ENCODE measurements around the gene AARS1.
"Not testable (repeated sequence)": the region's sequence is repeated elsewhere in the genome, so short reads cannot be mapped to it uniquely, and the experiment has no call there.

Gene AARS1

GRCh38 chr16:70226024-70226423, 63.3 kb downstream of the AARS1 start:
- H3K9me3 ChIP-seq (ENCODE audit: control insufficient read depth in 5 of 5, low read length in 5 of 5); H3K4me3 ChIP-seq (ENCODE audit: low read depth in 1 of 5, low read length in 5 of 5); H3K9ac ChIP-seq (ENCODE audit: low read length in 5 of 5); H3K36me3 ChIP-seq (ENCODE audit: control insufficient read depth in 5 of 5, insufficient read depth in 5 of 5, low read length in 5 of 5); H3K27me3 ChIP-seq (ENCODE audit: control insufficient read depth in 5 of 5, insufficient read depth in 4 of 5, low read length in 5 of 5); H3K27ac ChIP-seq (ENCODE audit: low read depth, low read length); H3K4me1 ChIP-seq (ENCODE audit: control insufficient read depth in 5 of 5, insufficient read depth in 5 of 5, low read length in 5 of 5): not testable (repeated sequence)

GRCh38 chr16:70225430-70225829, 63.9 kb downstream of the AARS1 start:
- H3K9ac ChIP-seq (ENCODE audit: low read length in 5 of 5); H3K4me1 ChIP-seq (ENCODE audit: control insufficient read depth in 5 of 5, insufficient read depth in 5 of 5, low read length in 5 of 5); H3K9me3 ChIP-seq (ENCODE audit: control insufficient read depth in 5 of 5, low read length in 5 of 5); H3K4me3 ChIP-seq (ENCODE audit: low read depth in 1 of 5, low read length in 5 of 5); H3K27ac ChIP-seq (ENCODE audit: low read depth, low read length); H3K27me3 ChIP-seq (ENCODE audit: control insufficient read depth in 5 of 5, insufficient read depth in 4 of 5, low read length in 5 of 5); H3K36me3 ChIP-seq (ENCODE audit: control insufficient read depth in 5 of 5, insufficient read depth in 5 of 5, low read length in 5 of 5): not testable (repeated sequence)

- H3K27ac ChIP-seq (ENCODE audit: low read depth, low read length); H3K4me3 ChIP-seq (ENCODE audit: low read depth in 1 of 5, low read length in 5 of 5); H3K4me1 ChIP-seq (ENCODE audit: control insufficient read depth in 5 of 5, insufficient read depth in 5 of 5, low read length in 5 of 5); H3K9me3 ChIP-seq (ENCODE audit: control insufficient read depth in 5 of 5, low read length in 5 of 5); H3K27me3 ChIP-seq (ENCODE audit: control insufficient read depth in 5 of 5, insufficient read depth in 4 of 5, low read length in 5 of 5); H3K9ac ChIP-seq (ENCODE audit: low read length in 5 of 5): not testable (repeated sequence)
- peaks cover 4 to 10% (median 6%) of the 10 kb centered on the region in 5 donors for H3K36me3 ChIP-seq (ENCODE audit: control insufficient read depth in 5 of 5, insufficient read depth in 5 of 5, low read length in 5 of 5)
Measured at GRCh38 chr16:70224645-70225044, 64.7 kb downstream of the AARS1 start.

- peaks cover 4 to 11% (median 6%) of the 10 kb centered on the region in 5 donors for H3K36me3 ChIP-seq (ENCODE audit: control insufficient read depth in 5 of 5, insufficient read depth in 5 of 5, low read length in 5 of 5)
- H3K9ac ChIP-seq (ENCODE audit: low read length in 5 of 5) = not testable (repeated sequence)
Measured at GRCh38 chr16:70223971-70224513, 65.3 kb downstream of the AARS1 start.

GRCh38 chr16:70223216-70223615, 66.1 kb downstream of the AARS1 start:
- H3K4me3 ChIP-seq (ENCODE audit: low read depth in 1 of 5, low read length in 5 of 5); H3K9ac ChIP-seq (ENCODE audit: low read length in 5 of 5); H3K27ac ChIP-seq (ENCODE audit: low read depth, low read length); H3K27me3 ChIP-seq (ENCODE audit: control insufficient read depth in 5 of 5, insufficient read depth in 4 of 5, low read length in 5 of 5); H3K36me3 ChIP-seq (ENCODE audit: control insufficient read depth in 5 of 5, insufficient read depth in 5 of 5, low read length in 5 of 5); H3K4me1 ChIP-seq (ENCODE audit: control insufficient read depth in 5 of 5, insufficient read depth in 5 of 5, low read length in 5 of 5); H3K9me3 ChIP-seq (ENCODE audit: control insufficient read depth in 5 of 5, low read length in 5 of 5): not testable (repeated sequence)

More at GRCh38 chr16:70223971-70224513, 65.3 kb downstream of the AARS1 start:
- H3K27ac ChIP-seq (ENCODE audit: low read depth, low read length); H3K4me1 ChIP-seq (ENCODE audit: control insufficient read depth in 5 of 5, insufficient read depth in 5 of 5, low read length in 5 of 5); H3K4me3 ChIP-seq (ENCODE audit: low read depth in 1 of 5, low read length in 5 of 5); H3K27me3 ChIP-seq (ENCODE audit: control insufficient read depth in 5 of 5, insufficient read depth in 4 of 5, low read length in 5 of 5); H3K9me3 ChIP-seq (ENCODE audit: control insufficient read depth in 5 of 5, low read length in 5 of 5): not testable (repeated sequence)

GRCh38 chr16:70222574-70222973, 66.7 kb downstream of the AARS1 start:
- H3K27me3 ChIP-seq (ENCODE audit: control insufficient read depth in 5 of 5, insufficient read depth in 4 of 5, low read length in 5 of 5); H3K27ac ChIP-seq (ENCODE audit: low read depth, low read length): not testable (repeated sequence)

GRCh38 chr16:70218586-70218985, 70.7 kb downstream of the AARS1 start:
- not testable (repeated sequence) for H3K9ac ChIP-seq (ENCODE audit: low read length in 5 of 5); H3K27me3 ChIP-seq (ENCODE audit: control insufficient read depth in 5 of 5, insufficient read depth in 4 of 5, low read length in 5 of 5); H3K4me1 ChIP-seq (ENCODE audit: control insufficient read depth in 5 of 5, insufficient read depth in 5 of 5, low read length in 5 of 5); H3K36me3 ChIP-seq (ENCODE audit: control insufficient read depth in 5 of 5, insufficient read depth in 5 of 5, low read length in 5 of 5); H3K4me3 ChIP-seq (ENCODE audit: low read depth in 1 of 5, low read length in 5 of 5); H3K27ac ChIP-seq (ENCODE audit: low read depth, low read length); H3K9me3 ChIP-seq (ENCODE audit: control insufficient read depth in 5 of 5, low read length in 5 of 5)

More at GRCh38 chr16:70222574-70222973, 66.7 kb downstream of the AARS1 start:
- not testable (repeated sequence) for H3K9ac ChIP-seq (ENCODE audit: low read length in 5 of 5); H3K9me3 ChIP-seq (ENCODE audit: control insufficient read depth in 5 of 5, low read length in 5 of 5); H3K4me3 ChIP-seq (ENCODE audit: low read depth in 1 of 5, low read length in 5 of 5); H3K36me3 ChIP-seq (ENCODE audit: control insufficient read depth in 5 of 5, insufficient read depth in 5 of 5, low read length in 5 of 5); H3K4me1 ChIP-seq (ENCODE audit: control insufficient read depth in 5 of 5, insufficient read depth in 5 of 5, low read length in 5 of 5)

- H3K9me3 ChIP-seq (ENCODE audit: control insufficient read depth in 5 of 5, low read length in 5 of 5); H3K27me3 ChIP-seq (ENCODE audit: control insufficient read depth in 5 of 5, insufficient read depth in 4 of 5, low read length in 5 of 5); H3K27ac ChIP-seq (ENCODE audit: low read depth, low read length); H3K9ac ChIP-seq (ENCODE audit: low read length in 5 of 5); H3K36me3 ChIP-seq (ENCODE audit: control insufficient read depth in 5 of 5, insufficient read depth in 5 of 5, low read length in 5 of 5); H3K4me3 ChIP-seq (ENCODE audit: low read depth in 1 of 5, low read length in 5 of 5); H3K4me1 ChIP-seq (ENCODE audit: control insufficient read depth in 5 of 5, insufficient read depth in 5 of 5, low read length in 5 of 5): not testable (repeated sequence)
Measured at GRCh38 chr16:70206382-70206781, 82.9 kb downstream of the AARS1 start.

GRCh38 chr16:70204668-70205405, 84.5 kb downstream of the AARS1 start:
- not testable (repeated sequence) for H3K27ac ChIP-seq (ENCODE audit: low read depth, low read length); H3K4me1 ChIP-seq (ENCODE audit: control insufficient read depth in 5 of 5, insufficient read depth in 5 of 5, low read length in 5 of 5); H3K9me3 ChIP-seq (ENCODE audit: control insufficient read depth in 5 of 5, low read length in 5 of 5); H3K27me3 ChIP-seq (ENCODE audit: control insufficient read depth in 5 of 5, insufficient read depth in 4 of 5, low read length in 5 of 5); H3K9ac ChIP-seq (ENCODE audit: low read length in 5 of 5); H3K36me3 ChIP-seq (ENCODE audit: control insufficient read depth in 5 of 5, insufficient read depth in 5 of 5, low read length in 5 of 5); H3K4me3 ChIP-seq (ENCODE audit: low read depth in 1 of 5, low read length in 5 of 5)

- not testable (repeated sequence) for H3K27ac ChIP-seq (ENCODE audit: low read depth, low read length); H3K9me3 ChIP-seq (ENCODE audit: control insufficient read depth in 5 of 5, low read length in 5 of 5); H3K4me1 ChIP-seq (ENCODE audit: control insufficient read depth in 5 of 5, insufficient read depth in 5 of 5, low read length in 5 of 5); H3K36me3 ChIP-seq (ENCODE audit: control insufficient read depth in 5 of 5, insufficient read depth in 5 of 5, low read length in 5 of 5); H3K4me3 ChIP-seq (ENCODE audit: low read depth in 1 of 5, low read length in 5 of 5); H3K9ac ChIP-seq (ENCODE audit: low read length in 5 of 5); H3K27me3 ChIP-seq (ENCODE audit: control insufficient read depth in 5 of 5, insufficient read depth in 4 of 5, low read length in 5 of 5)
Measured at GRCh38 chr16:70204010-70204409, 85.3 kb downstream of the AARS1 start.
